OCI-M2 (cell line): ENCODE results near the gene NUDCD2.
"Not testable (repeated sequence)": the region's sequence is repeated elsewhere in the genome, so short reads cannot be mapped to it uniquely, and the experiment has no call there.

Source experiments
- DNase-seq: peaks from one replicate; lab custom pipeline; 2025; ENCODE audit not compliant: unreplicated experiment; lab: John Stamatoyannopoulos, UW

The NUDCD2 gene

GRCh38 chr5:163434401-163434866 is 25.5 kb downstream of the NUDCD2 start:
- peak; percentile 50 for DNase-seq

GRCh38 chr5:163433271-163433670 is 26.6 kb downstream of the NUDCD2 start:
- no peak for DNase-seq

DNA sequence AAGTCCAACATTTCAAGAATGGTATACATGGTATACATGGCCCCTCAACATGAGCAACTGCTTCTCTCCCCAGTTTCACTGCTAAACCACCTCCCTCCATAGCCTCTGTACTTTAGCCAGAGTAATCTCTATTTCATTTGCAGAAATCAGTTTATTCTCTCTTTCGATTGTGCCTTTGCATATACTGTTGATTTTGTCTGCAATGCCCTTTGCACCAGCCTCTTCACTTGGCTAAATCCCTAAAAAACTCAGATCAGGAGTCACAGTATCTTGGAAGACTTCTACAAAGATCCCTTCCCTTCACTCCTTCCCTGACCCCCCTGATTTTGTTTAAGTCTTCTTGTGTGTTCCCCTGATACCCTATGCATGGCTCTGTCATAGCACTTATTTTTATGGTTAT is 27.4 kb downstream of the NUDCD2 start:
- no peak for DNase-seq

GRCh38 chr5:163426128-163426527 is 33.8 kb downstream of the NUDCD2 start:
- peak; percentile 45 for DNase-seq

DNA sequence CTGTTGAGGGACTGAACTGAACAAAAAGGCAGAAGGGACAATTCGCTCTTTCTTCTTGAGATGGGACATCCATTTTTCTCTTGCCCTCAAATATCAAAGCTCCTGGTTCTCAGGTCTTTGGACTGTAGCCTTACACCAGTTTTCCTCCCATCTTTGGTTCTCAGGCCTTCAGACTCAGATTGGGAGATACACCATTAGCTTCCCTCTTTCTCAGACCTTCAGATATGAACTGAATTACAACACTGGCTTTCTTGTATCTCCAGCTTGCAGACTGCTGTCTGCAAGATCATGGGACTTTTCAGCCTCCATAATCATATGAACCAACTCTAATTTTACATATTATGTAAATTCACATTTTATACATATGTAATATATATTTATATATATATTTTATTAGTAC is 35.1 kb downstream of the NUDCD2 start:
- DNase-seq, result no peak

DNA sequence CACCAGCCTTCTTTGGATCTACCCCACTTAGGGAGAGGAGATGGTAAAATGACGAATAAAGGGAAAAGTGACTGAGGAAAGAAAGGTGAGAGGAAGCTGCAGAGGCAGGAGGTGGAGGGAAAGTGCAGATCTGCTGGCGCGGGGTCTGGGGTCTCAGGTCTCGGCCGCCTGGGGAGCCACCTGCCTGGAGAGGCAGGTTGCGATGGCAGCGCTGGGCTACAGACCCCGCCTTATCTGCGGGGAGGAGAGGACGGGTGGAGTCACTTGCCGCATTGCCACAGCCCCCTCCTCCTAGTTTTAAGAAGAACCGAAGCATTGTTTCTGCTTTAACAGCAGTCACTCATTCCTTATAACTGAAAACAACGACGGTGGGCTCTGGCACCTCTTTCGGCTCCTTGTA is 44.2 kb downstream of the NUDCD2 start:
- not testable (repeated sequence) for DNase-seq

DNA sequence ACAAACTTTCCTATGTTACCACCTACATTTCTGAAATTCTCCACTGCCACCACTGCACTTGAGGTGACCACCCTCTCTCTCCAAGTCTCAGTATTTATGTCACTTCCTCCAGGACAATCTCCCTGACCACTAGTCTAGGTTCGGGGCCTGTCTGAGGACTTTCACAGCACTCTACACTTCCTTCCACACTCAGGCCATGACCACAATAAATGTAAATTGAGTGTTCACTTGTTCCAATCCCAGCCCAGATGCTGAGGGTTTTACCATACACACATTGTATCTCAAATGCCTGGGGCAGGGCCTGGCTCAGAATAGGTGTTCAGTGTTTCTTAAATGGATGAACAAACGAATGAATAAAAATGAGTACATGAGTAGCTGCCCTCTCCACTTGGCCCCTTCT is 49.4 kb downstream of the NUDCD2 start:
- DNase-seq, result no peak

- no peak for DNase-seq
These were observed 50.5 kb downstream of the NUDCD2 start for GRCh38 chr5:163409384-163409783.

- no peak for DNase-seq
These were observed 51.5 kb downstream of the NUDCD2 start for GRCh38 chr5:163408311-163408923.

GRCh38 chr5:163407034-163407655 is 52.8 kb downstream of the NUDCD2 start:
- no peak for DNase-seq

GRCh38 chr5:163404364-163405173 is 55.3 kb downstream of the NUDCD2 start:
- no peak for DNase-seq

DNA sequence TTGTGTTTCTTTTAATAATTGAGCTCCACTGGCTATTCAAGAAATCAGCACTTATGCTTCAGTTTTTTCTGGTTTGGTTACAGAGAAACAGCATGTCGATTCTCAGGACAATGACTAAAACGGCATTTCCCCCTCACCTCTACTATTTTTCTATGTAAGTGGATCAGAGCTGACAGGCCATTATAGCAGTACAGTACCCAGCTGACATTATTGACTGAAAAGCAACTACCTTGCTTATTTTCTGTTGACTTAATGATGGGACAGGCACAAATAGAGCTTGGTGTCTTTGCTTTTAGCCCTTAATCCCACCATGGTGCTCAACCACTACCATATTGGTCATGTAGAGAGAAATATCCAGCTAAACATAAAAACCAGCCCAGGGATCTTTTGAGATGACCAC is 57.9 kb downstream of the NUDCD2 start:
- DNase-seq, result no peak

DNA sequence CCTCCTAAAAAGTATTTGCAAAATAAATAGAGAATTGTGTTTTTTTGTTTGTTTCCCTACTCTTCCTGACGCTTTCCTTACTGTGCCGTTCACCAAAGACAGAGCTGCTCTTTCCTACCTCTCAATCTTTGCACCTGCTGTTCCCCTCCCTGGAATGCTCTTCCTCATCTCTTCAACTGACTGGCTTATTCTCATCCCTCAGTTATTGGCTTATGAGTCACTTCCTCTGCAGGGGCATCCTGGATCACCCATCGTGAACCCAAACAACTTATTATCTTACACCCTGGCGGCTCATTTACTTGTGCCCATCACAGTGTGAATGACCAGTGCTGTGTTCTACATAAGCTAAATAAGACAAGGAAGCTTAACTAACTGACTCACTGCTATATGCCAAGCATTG is 58.6 kb downstream of the NUDCD2 start:
- DNase-seq, result no peak

GRCh38 chr5:163399923-163400322 is 60.0 kb downstream of the NUDCD2 start:
- no peak for DNase-seq

- DNase-seq, result no peak
These were observed 62.5 kb downstream of the NUDCD2 start for GRCh38 chr5:163397354-163397753.

DNA sequence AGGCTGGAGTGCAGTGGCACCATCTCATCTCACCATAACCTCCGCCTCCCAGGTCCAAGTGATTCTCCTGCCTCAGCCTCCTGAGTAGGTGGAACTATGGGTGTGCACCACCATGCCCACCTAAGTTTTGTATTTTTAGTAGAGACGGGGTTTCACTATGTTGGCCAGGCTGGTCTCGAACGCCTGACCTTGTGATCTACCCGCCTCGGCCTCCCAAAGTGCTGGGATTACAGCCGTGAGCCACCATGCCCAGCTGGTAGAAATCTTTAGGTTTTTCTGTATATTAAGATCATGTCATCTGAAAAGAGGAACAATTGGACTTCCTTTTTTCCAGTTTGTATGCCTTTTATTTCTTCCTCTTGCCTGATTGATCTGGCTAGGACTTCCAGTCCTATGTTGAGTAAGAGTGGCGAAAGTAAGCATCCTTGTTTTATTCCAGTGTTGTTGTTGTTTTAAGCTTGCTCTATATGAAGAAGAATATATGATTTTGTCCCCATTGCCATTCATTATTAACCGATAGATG is 63.0 kb downstream of the NUDCD2 start:
- DNase-seq, result not testable (repeated sequence)
